PC-3 (cell line): ENCODE results near the gene KCNB1.

Experiments used
- CTCF ChIP-seq: fragments of 300-600 bp; sonication (generic); conservative IDR thresholded peaks from 2 replicates; pipeline ENCODE4 v1.5.1; 2017; ENCODE audit warnings: antibody characterized with exemption, low read depth, mild to moderate bottlenecking, low read length
- EZH2phosphoT487 ChIP-seq: fragments of 300-600 bp; sonication (generic); IDR thresholded peaks from 2 replicates; pipeline ENCODE4 v1.6.1; 2018; ENCODE audit warnings: mild to moderate bottlenecking, antibody characterized with exemption, low read length, borderline replicate concordance

- TF ChIP-seq CTCF (no peak), EZH2phosphoT487 (no peak)
Measured at GRCh38 chr20:49418809-49419208, 63.7 kb downstream of the KCNB1 start.
